GM13976 (cell line): Measurements from ENCODE around the gene COA8.

Source experiments
- DNase-seq: peaks from one replicate; pipeline ENCODE4 v3.0.0; 2012; ENCODE audit warnings: low spot score
- CTCF ChIP-seq: IDR thresholded peaks from 2 replicates; pipeline ENCODE4 v1.5.1; 2012; ENCODE audit warnings: borderline replicate concordance, mild to moderate bottlenecking; ENCODE audit not compliant: insufficient read depth; ENCODE audit errors: extremely low read depth, missing control alignments, control extremely low read depth
- in situ Hi-C: fragments of 300-500 bp; cut with MboI; formaldehyde crosslinking; loops from one replicate; pipeline ENCODE4 v1.12.0; 2022; ENCODE audit warnings: low sequenced_read_pairs, mixed read lengths, inconsistent platforms; ENCODE audit not compliant: unreplicated experiment

Gene COA8

DNA sequence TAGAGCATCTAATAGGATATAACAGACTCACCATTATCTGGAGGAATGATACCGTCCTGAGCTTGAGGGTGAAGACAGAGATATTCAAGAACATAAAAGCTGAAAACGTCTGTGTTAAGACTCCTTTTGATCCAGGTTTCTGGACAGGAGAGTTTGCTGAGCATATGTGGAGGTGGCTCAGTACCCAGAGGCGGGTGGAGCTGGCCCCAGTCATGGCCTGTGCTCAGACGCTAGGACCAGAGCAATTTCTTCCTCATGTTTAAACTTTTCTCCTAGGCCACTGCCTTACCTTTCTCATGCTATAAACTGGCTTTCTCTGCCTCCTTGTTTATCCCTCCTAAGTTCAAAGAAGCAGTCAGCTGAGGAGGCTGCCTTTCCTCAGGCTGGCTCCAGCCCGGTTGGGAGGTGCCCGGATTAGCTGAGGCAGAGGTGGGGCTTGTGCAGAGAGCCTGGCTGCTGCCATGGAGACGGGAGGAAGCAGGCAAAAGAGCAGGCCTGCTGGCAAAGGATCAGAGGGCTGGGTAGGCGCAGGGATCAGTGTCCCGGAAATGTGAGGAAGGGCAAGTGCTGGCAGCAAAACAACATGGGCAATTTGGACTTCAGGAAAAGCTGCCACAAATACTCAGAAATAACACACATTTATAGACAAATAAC, 13.7 kb downstream of the COA8 start:
- no peak for DNase-seq
- in situ Hi-C loops: no loop called here
- no peak for TF ChIP-seq CTCF

- no peak for TF ChIP-seq CTCF
- no peak for DNase-seq
- in situ Hi-C loops: no loop called here
Observed at GRCh38 chr14:103578401-103579075, 15.8 kb downstream of the COA8 start.

- no peak for DNase-seq
- in situ Hi-C loops: no loop called here
- TF ChIP-seq CTCF: no peak
Observed at GRCh38 chr14:103581206-103581605, 18.4 kb downstream of the COA8 start.

- no peak for TF ChIP-seq CTCF
- DNase-seq: no peak
- in situ Hi-C loops: no loop called here
Observed at GRCh38 chr14:103581954-103582703, 19.4 kb downstream of the COA8 start.

DNA sequence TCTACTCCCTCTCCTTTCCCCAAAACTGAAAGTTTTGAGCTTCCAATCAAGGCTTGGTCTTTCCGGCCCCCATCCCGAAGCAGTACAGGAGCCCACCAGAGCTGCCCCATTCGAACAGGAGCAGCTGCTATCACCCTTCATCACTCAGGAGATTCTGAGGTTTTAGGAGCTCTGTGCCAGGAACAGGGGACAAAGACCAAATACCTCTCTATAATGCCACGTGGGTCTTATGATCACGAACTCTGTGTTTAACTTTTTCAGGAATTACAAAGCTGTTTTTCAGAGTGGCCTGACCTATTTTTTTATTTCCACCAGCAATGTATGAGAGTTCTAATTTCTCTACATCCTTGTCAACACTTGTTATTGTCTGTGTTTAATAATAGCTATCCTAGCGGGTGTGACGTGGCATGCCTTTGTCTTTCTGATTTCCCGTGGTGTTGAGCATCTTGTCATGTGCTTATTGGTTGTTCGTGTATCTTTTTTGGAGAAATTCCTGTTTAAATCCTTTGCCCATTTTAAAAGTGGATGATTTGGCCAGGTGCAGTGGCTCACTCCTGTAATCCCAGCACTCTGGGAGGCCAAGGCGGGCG, 21.7 kb downstream of the COA8 start:
- no peak for TF ChIP-seq CTCF
- in situ Hi-C loops: no loop called here
- DNase-seq: no peak

DNA sequence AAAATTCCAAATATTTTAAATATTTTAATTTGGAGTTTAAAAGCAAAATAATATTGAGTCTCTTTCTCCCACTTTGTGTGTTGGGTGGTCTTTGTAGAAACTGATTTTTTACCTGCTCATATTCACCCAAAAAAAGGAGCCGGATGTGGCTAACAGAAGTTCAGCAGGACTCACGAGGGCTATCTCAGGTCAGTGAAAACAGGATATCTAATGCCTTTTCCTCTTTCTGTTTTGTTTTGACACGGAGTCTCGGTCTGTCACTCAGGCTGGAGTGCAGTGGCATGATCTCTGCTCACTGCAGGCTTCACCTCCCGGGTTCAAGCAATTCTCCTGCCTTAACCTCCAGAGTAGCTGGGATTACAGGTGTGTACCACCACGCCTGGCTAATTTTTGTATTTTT, 30.8 kb downstream of the COA8 start:
- in situ Hi-C loops: no loop called here
- DNase-seq: peak; percentile 79

More for the DNA sequence above, 30.8 kb downstream of the COA8 start:
- no peak for TF ChIP-seq CTCF
